Suprapubic skin (tissue), 4 donors: ENCODE data around the gene MPP3.

Experiments used
- POLR2A ChIP-seq, 2 donors: fragments of 450-650 bp; IDR thresholded peaks; one replicate each; pipeline ENCODE4 v1.6.1; 2017; ENCODE audit warnings: antibody characterized with exemption in 2 of 2, mild to moderate bottlenecking in 2 of 2, moderate library complexity in 2 of 2
- POLR2AphosphoS5 ChIP-seq, 3 donors: sonication (generic); formaldehyde crosslinking; IDR thresholded peaks; one replicate each; pipeline ENCODE4 v1.6.1; 2017; ENCODE audit warnings: antibody characterized with exemption in 3 of 3
- TF ChIP-seq, protein P1 (sequence below), 2 donors: fragments of 200-600 bp in 1 of 2; fragments of 450-650 bp in 1 of 2; sonication (generic) in 1 of 2; IDR thresholded peaks; one replicate each; pipeline ENCODE4 v1.5.1; 2016 to 2019; ENCODE audit warnings: antibody characterized with exemption in 2 of 2, mild to moderate bottlenecking in 1 of 2, moderate library complexity in 1 of 2

GRCh38 chr17:43784068-43784467 lies 48.9 kb downstream of the MPP3 start:
- TF ChIP-seq, protein P1, sequence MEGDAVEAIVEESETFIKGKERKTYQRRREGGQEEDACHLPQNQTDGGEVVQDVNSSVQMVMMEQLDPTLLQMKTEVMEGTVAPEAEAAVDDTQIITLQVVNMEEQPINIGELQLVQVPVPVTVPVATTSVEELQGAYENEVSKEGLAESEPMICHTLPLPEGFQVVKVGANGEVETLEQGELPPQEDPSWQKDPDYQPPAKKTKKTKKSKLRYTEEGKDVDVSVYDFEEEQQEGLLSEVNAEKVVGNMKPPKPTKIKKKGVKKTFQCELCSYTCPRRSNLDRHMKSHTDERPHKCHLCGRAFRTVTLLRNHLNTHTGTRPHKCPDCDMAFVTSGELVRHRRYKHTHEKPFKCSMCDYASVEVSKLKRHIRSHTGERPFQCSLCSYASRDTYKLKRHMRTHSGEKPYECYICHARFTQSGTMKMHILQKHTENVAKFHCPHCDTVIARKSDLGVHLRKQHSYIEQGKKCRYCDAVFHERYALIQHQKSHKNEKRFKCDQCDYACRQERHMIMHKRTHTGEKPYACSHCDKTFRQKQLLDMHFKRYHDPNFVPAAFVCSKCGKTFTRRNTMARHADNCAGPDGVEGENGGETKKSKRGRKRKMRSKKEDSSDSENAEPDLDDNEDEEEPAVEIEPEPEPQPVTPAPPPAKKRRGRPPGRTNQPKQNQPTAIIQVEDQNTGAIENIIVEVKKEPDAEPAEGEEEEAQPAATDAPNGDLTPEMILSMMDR (IDR thresholded peaks at IDR 0.05): no peak
- TF ChIP-seq POLR2A (IDR thresholded peaks at IDR 0.05) (no peak), POLR2AphosphoS5 (IDR thresholded peaks at IDR 0.05) (no peak)
